HepG2 (cell line): ENCODE data around the gene SCT. TPM values are rescaled to one million over a fixed set of nuclear protein-coding genes. Genes with fewer than 3 reads are reported as not detected.

ENCODE experiments used
- ATAC-seq: fragments of 200-7000 bp; cut with Tn5 transposase; 3 replicates; pipeline ENCODE4 v1.9.1; 2020; ENCODE audit warnings: mild to moderate bottlenecking, moderate library complexity
- BruUV-seq: library from RNA; stranded (reverse); fragments of 400-500 nt; replicated peaks from 2 replicates; lab custom pipeline; 2021; lab: Mats Ljungman, UMichigan
- CTCF ChIA-PET: fragments of 300-600 bp; formaldehyde crosslinking; extraction: SDS; loops from one replicate; lab custom pipeline; 2021; ENCODE audit warnings: low total read pairs, inconsistent platforms, low intra/inter-chr PET ratio; lab: Yijun Ruan, JAX
- POLR2A ChIA-PET: fragments of 350-600 bp; sonication (Branson Sonifier 250); formaldehyde crosslinking; loops from one replicate; lab custom pipeline; 2020; ENCODE audit warnings: antibody characterized with exemption, inconsistent platforms; lab: Yijun Ruan, JAX
- DNase-seq: peaks from one replicate; pipeline ENCODE4 v3.0.0-alpha.2; 2015; ENCODE audit warnings: low spot score
- FAIRE-seq: peaks from 3 replicates; lab custom pipeline; 2011; peaks lifted over from hg19 to GRCh38; lab: Jason Lieb, UNC
- H2AFZ ChIP-seq: one replicate; pipeline ENCODE4 v1.6.1; 2011; ENCODE audit warnings: low read length, inconsistent platforms
- H3K27ac ChIP-seq: fragments of 300-600 bp; 3 replicates; pipeline ENCODE4 v1.8.0; 2011; ENCODE audit warnings: mixed run types, mild to moderate bottlenecking, mixed read lengths, low read length, inconsistent platforms; ENCODE audit not compliant: insufficient read depth; ENCODE audit errors: extremely low read length
- H3K27me3 ChIP-seq, 2 experiments: fragments of 200-600 bp in 1 of 2; 2 replicates in 1 of 2; 3 replicates in 1 of 2; pipeline versions ENCODE4 v1.6.0 to v1.8.0; 2011; ENCODE audit warnings: low read length in 2 of 2, mild to moderate bottlenecking in 2 of 2, moderate library complexity in 2 of 2, inconsistent platforms in 1 of 2; ENCODE audit not compliant: insufficient read depth in 2 of 2, control insufficient read depth in 1 of 2
- H3K36me3 ChIP-seq, 2 experiments: fragments of 200-600 bp in 1 of 2; replicated peaks in 1 of 2; 2 replicates in 1 of 2; 3 replicates in 1 of 2; pipeline versions ENCODE4 v1.5.1 to v1.8.0; 2011; ENCODE audit warnings: low read length in 2 of 2, inconsistent platforms in 1 of 2; ENCODE audit not compliant: insufficient read depth in 2 of 2, control insufficient read depth in 1 of 2
- H3K4me1 ChIP-seq: 2 replicates; pipeline ENCODE4 v1.5.1; 2012; ENCODE audit warnings: low read length, inconsistent platforms; ENCODE audit not compliant: insufficient read depth
- H3K4me2 ChIP-seq: 2 replicates; pipeline ENCODE4 v1.6.0; 2011; ENCODE audit warnings: low read depth, low read length, inconsistent platforms
- H3K4me3 ChIP-seq, 3 experiments: fragments of 200-600 bp in 1 of 3; sonication (generic), shearing (Covaris generic) in 1 of 3; replicated peaks in 1 of 3; 2 replicates each; pipeline ENCODE4 v1.5.1; 2011 to 2016; ENCODE audit warnings: low read length in 3 of 3, inconsistent platforms in 2 of 3, low read depth in 2 of 3, mild to moderate bottlenecking in 2 of 3, control low read depth in 1 of 3, mixed read lengths in 1 of 3; ENCODE audit not compliant: insufficient read depth in 1 of 3
- H3K79me2 ChIP-seq: one replicate; pipeline ENCODE4 v1.6.1; 2011; ENCODE audit warnings: low read length, inconsistent platforms; ENCODE audit not compliant: insufficient read depth
- H3K9ac ChIP-seq: 2 replicates; pipeline ENCODE4 v1.6.0; 2011; ENCODE audit warnings: mild to moderate bottlenecking, low read depth, low read length, inconsistent platforms; ENCODE audit not compliant: insufficient read depth
- H3K9me3 ChIP-seq: 2 replicates; pipeline ENCODE4 v1.5.1; 2012; ENCODE audit warnings: mild to moderate bottlenecking, low read length
- H4K20me1 ChIP-seq: 2 replicates; pipeline ENCODE4 v1.6.0; 2011; ENCODE audit warnings: inconsistent platforms, mild to moderate bottlenecking, low read length, moderate library complexity; ENCODE audit not compliant: insufficient read depth
- AGO2 ChIP-seq: fragments of 200-400 bp; formaldehyde crosslinking; optimal IDR thresholded peaks from 2 replicates; pipeline ENCODE3; 2017; ENCODE audit warnings: mild to moderate bottlenecking, low read depth, low read length, moderate library complexity
- ELF3 ChIP-seq: IDR thresholded peaks from 2 replicates; pipeline ENCODE4 v1.6.1; 2016; ENCODE audit warnings: missing genetic modification reagents, missing compliant biosample characterization
- FIP1L1 ChIP-seq: fragments of 200-400 bp; formaldehyde crosslinking; IDR thresholded peaks from 2 replicates; pipeline ENCODE4 v1.6.1; 2018; ENCODE audit warnings: low read depth, mild to moderate bottlenecking, low read length, moderate library complexity, borderline replicate concordance; ENCODE audit not compliant: insufficient read depth
- JDP2 ChIP-seq: sonication (generic); formaldehyde crosslinking; IDR thresholded peaks from 2 replicates; pipeline ENCODE4 v1.8.1; 2022; ENCODE audit warnings: missing genetic modification reagents, borderline replicate concordance
- MEIS2 ChIP-seq: sonication (generic); formaldehyde crosslinking; IDR thresholded peaks from 2 replicates; pipeline ENCODE4 v1.9.0; 2021; ENCODE audit warnings: mild to moderate bottlenecking, missing genetic modification reagents
- SRSF9 ChIP-seq: fragments of 200-400 bp; formaldehyde crosslinking; IDR thresholded peaks from 2 replicates; pipeline ENCODE4 v1.6.1; 2018; ENCODE audit warnings: borderline replicate concordance, mild to moderate bottlenecking, low read depth, low read length; ENCODE audit not compliant: insufficient read depth, poor library complexity, severe bottlenecking
- ZHX2 ChIP-seq, 2 experiments: sonication (generic) in 1 of 2; formaldehyde crosslinking in 1 of 2; IDR thresholded peaks; 2 replicates each; pipeline versions ENCODE4 v1.6.1 to v1.9.0; 2014 to 2022; ENCODE audit warnings: antibody characterized with exemption in 1 of 2, borderline replicate concordance in 1 of 2, inconsistent platforms in 1 of 2, low read depth in 1 of 2, missing genetic modification reagents in 1 of 2
- ZNF720 ChIP-seq: sonication (generic); formaldehyde crosslinking; IDR thresholded peaks from 2 replicates; pipeline ENCODE4 v1.4.0; 2020; ENCODE audit warnings: missing genetic modification reagents
- WGBS: methylation state at CpG from one replicate; pipeline ENCODE4 v1.1.6; 2017; ENCODE audit warnings: low lambda C conversion rate; 5-methylcytosine and 5-hydroxymethylcytosine counted together
- in situ Hi-C: cut with HindIII; loops from 2 replicates; pipeline ENCODE4 v1.10.0; 2017; ENCODE audit warnings: low pct_unique_long_range_greater_than_20kb; ENCODE audit not compliant: extremely low pct_ligation_motif_present
- intact Hi-C: fragments of 100-400 bp; cut with micrococcal nuclease; formaldehyde crosslinking; loops from one replicate; pipeline ENCODE4 v1.10.0; 2022; ENCODE audit not compliant: unreplicated experiment
- polyA plus RNA-seq, 8 experiments: library from polyadenylated mRNA; depleted of rRNA in 3 of 8; stranded (reverse) in 7 of 8; unstranded in 1 of 8; fragments of >200 nt; fragmentation: Illumina TruSeq in 4 of 8; extraction: Trizol in 4 of 8; gene quantifications; 2 replicates each; pipeline versions ENCODE4 v1.2.1 to v1.2.3, GENCODE V29; 2011 to 2016; ENCODE audit warnings: low read depth in 4 of 8, missing spikeins in 1 of 8, mixed read lengths in 1 of 8; ENCODE audit not compliant: insufficient read depth in 1 of 8
- total RNA-seq, 5 experiments: library from RNA; depleted of rRNA; stranded (reverse); fragments of >200 nt; fragmentation: Illumina TruSeq; extraction: Trizol; gene quantifications; 2 replicates each; pipeline ENCODE4 v1.2.3, GENCODE V29; 2016; ENCODE audit warnings: low read depth in 1 of 5

SCT gene
- total and polyA plus RNA-seq, 2 of the 13 experiments (the other 11 are each of a cell fraction or from before 2014, with no cell fraction given) = not detected

GRCh38 chr11:615504-616319, 11.3 kb downstream of the SCT start, which contains the start of gene IRF7:
TSS of gene IRF7 (minus strand) at chr11:615950. CDS start at chr11:615364, 586 bp downstream.
- Histone ChIP-seq H3K9me3 (no peaks in the 10 kb centered on the region), H3K9ac (no peak within 1 kb of the TSS), H3K27me3 (no peaks in the 10 kb centered on the region), H3K36me3 (peaks cover 21 to 42% of the 10 kb centered on the region in 2 experiments; a peak in 4 of 5 replicates), H3K4me3 (no peak within 1 kb of the TSS), H3K4me2 (no peak within 1 kb of the TSS), H3K79me2 (no peaks in the 10 kb centered on the region), H3K27ac (no peak within 1 kb of the TSS), H4K20me1 (peaks cover 3% of the 10 kb centered on the region; the same call in 1 of the 2 replicates), H2AFZ (no peak within 1 kb of the TSS), H3K4me1 (no peaks in the 10 kb centered on the region)
- ATAC-seq (no peak), FAIRE-seq (no peak), DNase-seq (no peak)
- no TSS peak for BruUV-seq
- 97% methylated on average over 66 of the region's 66 CpGs for WGBS
- in situ Hi-C loops = no loop called here
- ChIA-PET POLR2A (no interaction called here), CTCF (no interaction called here)
- intact Hi-C loops = loop anchor here (10.0 kb wide), 1 partner anchor 61 kb away; no protein-coding TSS in a partner anchor
- no peak for TF ChIP-seq JDP2 (CRISPR knock-in tag)
- TF ChIP-seq MEIS2 (CRISPR knock-in tag) = no peak
- TF ChIP-seq SRSF9 = no peak
- TF ChIP-seq ELF3 (CRISPR knock-in tag) = no peak
- TF ChIP-seq ZHX2 (IDR thresholded peaks at IDR 0.05; ENCODE audit: low read depth) = no peak
- TF ChIP-seq ZHX2 (CRISPR knock-in tag; IDR thresholded peaks at IDR 0.05; ENCODE audit: borderline replicate concordance) = no peak
- peak; percentile 4 for TF ChIP-seq AGO2
- no peak for TF ChIP-seq FIP1L1
- no peak for TF ChIP-seq ZNF720
